GM19043 (cell line): ENCODE results near the gene NRAS.
"Not testable (repeated sequence)": the region's sequence is repeated elsewhere in the genome, so short reads cannot be mapped to it uniquely, and the experiment has no call there.

ENCODE experiments used
- ATAC-seq: cut with Tn5 transposase; IDR thresholded peaks from one replicate; pipeline ENCODE4 v1.9.1; 2021; ENCODE audit warnings: low read depth; ENCODE audit not compliant: unreplicated experiment

Gene NRAS

GRCh38 chr1:114716304-114717170, at the start of gene NRAS:
Gene NRAS, minus strand, starts transcription at chr1:114716771. Its CDS starts 611 bp downstream, at chr1:114716160.
- peak; percentile 99 for ATAC-seq

DNA sequence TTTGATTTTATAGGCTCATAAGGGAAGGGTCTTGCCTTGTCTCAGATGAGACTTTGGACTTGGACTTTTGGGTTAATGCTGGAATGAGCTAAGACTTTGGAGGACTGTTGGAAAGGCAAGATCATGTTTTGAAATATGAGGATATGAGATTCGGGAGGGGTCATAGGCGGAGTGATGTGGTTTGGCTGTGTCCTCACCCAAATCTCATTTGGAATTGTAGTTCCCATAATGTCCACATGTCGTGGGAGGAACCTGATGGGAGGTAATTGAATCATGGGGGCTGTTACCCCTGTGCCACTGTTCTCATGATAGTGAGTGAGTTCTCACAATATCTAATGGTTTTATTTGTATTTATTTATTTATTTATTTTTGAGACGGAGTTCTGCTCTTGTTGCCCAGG, 48.1 kb upstream of the NRAS start:
- no peak for ATAC-seq

- no peak for ATAC-seq
Observed at GRCh38 chr1:114758256-114758832, 41.8 kb upstream of the NRAS start.

GRCh38 chr1:114757455-114758255, 41.1 kb upstream of the NRAS start, which contains the start of gene CSDE1:
Gene CSDE1, minus strand, starts transcription at chr1:114757984. Its CDS starts 18,094 bp downstream, at chr1:114739890.
- peak; percentile 85 for ATAC-seq

DNA sequence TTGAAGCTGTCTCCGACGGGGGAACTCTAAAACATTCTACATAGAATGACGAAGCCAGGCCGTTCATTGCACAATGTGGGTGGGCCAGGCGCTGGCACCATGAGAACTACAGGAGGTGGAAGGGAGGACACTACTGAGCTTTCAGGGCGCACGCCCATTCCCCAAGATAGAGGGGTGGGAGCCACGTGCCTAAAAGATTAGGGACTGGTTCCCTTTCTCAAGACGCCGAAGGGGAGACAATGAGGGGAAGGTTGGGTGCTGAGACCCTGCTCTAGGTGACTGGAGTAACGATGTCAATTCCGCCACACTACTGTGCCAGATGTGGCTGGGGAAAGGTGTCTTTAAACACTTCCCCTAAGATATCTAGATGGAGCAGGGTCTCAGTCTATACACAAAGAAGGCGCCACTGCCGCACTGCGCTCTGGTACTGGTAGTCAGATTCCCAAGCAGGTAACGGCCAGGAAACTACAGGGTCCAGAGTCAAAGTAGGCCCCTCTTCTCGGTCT, 40.4 kb upstream of the NRAS start:
- ATAC-seq, result no peak

GRCh38 chr1:114756009-114756892, 39.7 kb upstream of the NRAS start:
- peak; percentile 27 for ATAC-seq

DNA sequence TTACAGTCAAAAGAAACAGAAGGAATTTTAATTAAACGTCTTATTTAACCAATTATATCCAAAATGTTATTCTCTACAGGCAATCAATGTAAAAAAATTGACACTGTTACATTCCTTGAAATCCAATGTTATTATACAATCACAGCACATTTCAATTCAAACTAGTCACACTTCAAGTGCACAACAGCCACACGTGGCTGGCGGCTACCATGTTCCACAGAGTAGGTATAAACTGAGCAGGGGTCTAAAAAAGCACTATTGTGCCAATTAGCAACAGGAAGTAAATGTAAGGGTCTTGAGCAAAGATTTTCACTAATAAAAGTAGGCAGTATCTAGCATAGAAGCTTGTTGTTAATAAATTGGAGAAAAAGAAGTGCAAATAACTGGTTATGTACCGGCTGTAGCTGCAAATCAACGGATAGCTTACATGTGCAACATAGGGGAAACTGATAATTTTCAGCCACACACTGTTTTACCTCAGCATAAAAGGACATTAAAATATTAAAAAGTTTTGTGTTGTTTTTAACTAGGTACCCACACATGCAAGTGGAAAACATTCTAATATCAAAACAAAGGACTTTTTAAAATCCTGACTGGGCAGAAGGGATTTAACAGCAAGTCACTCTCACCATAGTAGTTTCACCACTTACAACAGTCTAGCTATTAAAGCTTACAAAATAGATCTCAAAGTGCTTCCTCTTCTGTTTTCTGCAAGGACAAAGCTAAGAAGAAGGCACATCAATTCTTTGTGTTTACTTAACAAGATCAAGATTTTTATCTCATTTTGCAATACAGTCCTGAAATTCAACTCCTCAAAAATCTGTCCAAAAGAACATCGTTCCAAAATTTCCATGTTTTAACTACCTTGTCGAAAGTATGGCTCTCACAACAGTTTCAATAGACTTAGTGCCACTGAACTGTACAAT, 38.7 kb upstream of the NRAS start:
- ATAC-seq, result no peak

- not testable (repeated sequence) for ATAC-seq
Observed at GRCh38 chr1:114753702-114754101, 37.1 kb upstream of the NRAS start.

DNA sequence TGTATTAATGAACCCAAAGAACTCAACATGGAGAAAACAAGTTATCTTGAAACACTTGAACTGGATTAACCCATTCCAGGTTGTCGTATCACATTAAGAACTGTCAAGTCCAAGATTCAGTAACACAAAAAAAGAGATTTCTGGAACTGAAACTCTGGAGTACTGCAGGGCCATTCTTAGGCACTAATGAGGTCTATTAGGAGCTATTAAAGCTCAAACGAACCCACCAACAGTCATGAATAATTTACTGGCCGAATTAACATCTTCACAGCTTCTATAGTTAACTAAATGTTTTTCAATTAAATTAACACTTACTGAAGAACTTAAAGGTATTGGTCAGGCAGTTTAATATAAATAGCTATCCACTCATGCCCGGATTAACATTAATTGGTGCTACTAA, 36.6 kb upstream of the NRAS start:
- no peak for ATAC-seq

DNA sequence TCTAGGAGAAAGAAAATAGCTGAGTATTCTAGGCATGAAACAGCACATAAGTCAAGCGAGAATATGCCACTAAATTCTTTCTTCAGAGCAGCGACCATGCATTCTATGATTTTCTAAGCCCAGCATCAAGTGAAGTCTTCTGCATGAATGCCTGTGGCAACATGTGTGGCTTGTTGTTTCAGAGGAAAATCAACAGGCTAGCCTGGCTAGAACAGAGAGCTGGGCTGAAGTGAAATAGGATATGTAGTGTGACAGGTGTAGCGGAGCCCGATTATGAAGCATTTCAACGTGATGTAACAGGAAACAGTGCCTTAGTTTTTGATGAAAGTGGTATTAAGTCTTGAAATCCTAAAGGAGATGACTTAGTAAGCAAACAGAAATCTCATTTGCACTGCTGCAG, 34.2 kb upstream of the NRAS start:
- no peak for ATAC-seq

GRCh38 chr1:114749835-114750234, 33.3 kb upstream of the NRAS start:
- no peak for ATAC-seq

- no peak for ATAC-seq
Observed at GRCh38 chr1:114746450-114747121, 30.0 kb upstream of the NRAS start.

GRCh38 chr1:114745291-114745690, 28.7 kb upstream of the NRAS start:
- no peak for ATAC-seq

GRCh38 chr1:114741963-114742746, 25.6 kb upstream of the NRAS start:
- no peak for ATAC-seq

- ATAC-seq, result no peak
Observed at GRCh38 chr1:114740331-114740730, 23.8 kb upstream of the NRAS start.

- no peak for ATAC-seq
Observed at GRCh38 chr1:114737314-114737849, 20.8 kb upstream of the NRAS start.

DNA sequence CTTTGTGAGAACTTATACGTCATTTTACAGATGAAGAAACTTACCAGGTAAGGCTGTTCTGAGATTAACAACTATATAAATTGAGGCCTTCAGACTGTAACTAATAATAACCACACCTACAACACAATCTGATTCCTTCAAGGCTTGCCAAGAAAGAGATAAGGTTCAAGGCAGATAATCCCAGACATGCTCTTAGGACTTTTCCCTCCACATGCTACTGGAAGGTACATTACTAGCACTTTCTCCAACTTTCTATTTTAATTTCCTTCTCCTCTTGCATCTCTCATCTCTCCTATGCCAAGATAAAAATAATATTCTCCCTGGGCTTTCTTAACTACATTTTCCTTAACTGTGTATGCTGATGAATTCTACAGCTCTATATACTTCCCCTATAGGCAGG, 18.9 kb upstream of the NRAS start:
- ATAC-seq, result no peak
